TTC549 (cell line): ENCODE data around the gene HLA-DPA1.

Experiments used
- FAIRE-seq: peaks from 2 replicates; lab custom pipeline; 2012; peaks lifted over from hg19 to GRCh38; lab: Jason Lieb, UNC

HLA-DPA1 gene

DNA sequence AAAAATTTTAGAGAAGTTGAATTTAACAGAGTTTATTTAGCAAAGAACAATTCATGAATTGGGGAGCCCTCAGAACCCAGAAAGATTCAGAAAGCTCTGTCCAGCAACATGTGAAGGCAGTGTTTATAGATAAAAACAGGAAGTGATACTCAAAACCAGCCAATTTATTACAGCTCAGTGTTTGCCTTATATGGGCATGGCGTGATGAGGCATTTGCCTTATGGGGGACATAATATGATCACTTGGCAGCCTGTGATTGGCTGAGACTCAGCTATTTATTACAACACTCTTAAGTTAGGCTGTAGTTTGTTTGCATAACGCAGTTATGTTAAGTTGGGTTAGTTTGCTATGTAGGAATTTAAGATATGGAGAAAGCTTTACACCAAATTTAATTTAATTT is 11.5 kb downstream of the HLA-DPA1 start:
- FAIRE-seq = no peak

DNA sequence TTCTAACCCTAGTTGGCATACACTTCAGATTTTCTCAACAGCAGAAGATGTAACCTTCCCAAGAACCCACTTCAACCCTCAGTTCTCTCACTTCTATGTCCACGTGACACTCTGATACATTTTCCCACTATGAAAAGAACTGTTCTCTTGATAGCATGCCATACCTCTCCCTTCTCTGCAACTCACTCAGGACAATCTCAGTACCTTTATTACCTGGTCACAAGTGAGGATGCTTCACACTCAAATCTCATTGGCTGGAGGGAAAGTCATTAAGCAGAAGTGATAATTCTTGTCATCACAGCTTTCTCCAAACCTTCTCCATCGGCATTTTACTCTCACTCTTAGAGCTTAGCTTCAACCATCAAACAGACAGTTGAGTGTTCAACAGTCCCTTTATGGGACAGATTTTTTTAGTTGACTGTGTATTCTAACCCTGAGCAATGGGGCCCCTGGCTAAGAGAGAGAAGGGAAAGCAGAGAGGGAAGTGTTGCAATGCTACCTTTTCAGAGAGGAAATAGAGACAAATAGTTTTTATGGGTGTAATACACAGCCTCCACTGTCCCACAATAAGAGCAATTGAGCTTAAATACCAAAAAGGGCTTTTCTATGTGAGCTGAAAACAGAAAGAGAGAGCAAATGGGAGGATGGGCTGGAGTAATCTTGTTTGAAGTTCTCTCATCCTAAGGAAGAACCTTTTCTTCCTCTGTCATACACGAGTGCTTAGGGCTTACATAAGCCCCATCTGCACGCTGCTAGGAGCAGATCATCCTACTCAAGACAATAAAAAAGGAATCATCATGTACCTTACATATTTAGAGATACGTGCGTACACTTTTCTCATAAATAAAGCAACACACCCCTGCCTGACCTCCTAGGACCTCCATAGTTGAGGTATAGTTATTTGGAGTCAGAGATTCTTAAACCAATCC is 16.0 kb downstream of the HLA-DPA1 start:
- no peak for FAIRE-seq

DNA sequence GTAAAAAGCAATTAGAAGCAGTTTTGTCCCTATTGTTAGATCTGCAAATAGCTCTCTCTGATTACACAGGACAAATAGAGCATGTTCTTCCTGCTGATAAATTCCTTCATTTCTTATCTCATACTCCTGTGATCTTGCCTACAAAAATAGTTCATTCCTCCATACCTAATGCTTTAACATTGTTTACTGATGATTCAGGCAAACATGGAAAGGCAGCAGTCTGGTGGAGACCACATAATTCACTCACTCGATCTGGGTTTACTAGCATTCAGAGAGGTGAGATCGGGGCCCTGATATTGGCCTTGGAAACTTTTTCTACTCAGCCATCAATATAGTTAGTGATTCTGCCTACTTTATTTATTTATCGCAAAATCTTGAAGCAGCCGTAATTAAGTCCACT is 20.2 kb downstream of the HLA-DPA1 start:
- no peak for FAIRE-seq

DNA sequence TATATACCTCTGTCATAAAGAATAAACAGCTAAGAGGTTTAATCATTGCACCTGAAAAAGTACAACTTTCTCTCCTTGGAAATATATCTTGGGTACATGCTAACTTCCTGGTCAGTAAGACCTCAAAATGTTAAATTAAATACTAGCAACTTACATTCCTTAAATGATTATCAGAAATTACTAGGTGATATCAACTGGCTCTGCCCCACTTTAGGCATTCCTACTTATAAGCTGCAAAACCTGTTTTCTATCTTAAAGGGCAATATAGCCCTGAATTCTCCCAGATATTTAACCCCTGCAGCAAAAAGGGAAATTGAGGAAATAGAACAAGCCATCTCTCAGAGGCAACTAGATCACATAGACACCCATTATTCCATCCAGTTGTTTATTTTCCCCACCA is 20.8 kb downstream of the HLA-DPA1 start:
- no peak for FAIRE-seq

DNA sequence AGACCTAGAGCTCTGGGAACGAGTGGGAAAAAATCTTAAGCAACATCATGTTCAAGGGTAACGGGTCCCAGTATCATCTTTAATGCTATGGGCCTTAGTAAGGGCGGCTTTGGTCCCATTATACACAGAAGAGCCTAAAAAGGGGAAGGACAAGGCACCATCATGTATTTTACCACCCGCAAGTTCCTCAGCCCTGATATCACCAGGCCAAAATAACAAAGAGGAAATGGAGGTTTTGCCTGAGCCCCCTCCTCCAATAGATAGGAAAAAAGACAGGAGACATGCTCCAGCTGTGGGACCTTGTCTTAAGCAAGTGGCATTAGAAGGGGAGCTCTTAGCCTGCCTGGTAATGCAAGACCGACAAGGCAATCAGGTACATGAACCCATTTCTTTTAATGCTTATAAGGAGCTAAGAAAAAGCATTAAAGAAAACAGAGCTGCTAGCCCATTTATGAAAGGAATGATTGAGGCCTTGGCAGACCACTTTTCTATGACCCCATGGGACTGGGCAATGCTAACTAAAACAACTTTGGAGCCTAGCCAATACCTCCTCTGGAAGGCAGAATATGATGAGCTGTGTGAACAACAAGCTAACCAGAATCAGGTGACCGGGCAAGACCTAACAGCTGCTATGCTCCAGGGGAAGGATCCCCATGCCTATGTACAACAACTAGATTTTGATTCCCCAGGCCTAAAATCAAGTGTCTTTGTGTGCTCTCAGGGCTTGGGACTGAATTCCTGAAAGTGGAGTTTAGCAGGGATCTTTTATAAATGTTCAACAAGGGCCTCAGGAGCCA is 23.2 kb downstream of the HLA-DPA1 start:
- FAIRE-seq = no peak

DNA sequence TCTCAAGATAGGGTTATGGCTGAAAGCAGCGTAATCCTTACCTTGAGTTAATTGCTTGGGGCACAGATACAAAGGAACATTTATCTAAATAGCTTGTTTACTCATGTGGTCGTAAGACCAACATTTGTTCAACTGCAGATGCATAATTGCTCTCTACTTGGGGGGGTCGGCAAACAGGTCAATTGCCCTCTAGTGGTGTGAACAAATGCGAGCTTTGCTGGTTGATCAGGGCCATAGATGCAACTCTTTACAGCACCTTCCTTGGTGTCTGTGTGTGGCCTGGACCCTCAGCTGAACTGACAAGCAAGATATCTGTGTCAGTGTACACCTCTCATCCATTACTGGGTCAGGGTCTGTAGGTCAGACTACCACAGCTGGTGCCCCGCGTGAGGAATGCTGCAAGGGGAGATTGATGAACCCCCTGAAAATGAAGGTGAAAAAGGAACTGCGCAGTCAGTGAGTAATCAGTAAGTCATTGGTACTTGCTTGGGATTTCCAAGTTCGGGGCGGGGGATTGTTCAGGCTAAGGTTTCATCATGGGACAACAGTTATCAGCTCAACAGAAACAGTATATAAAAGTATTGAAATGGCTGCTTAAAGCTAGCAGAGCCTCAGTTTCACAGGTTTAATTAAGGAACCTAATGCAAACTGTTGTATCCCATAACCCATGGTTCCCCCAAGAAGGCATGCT is 24.0 kb downstream of the HLA-DPA1 start:
- no peak for FAIRE-seq

DNA sequence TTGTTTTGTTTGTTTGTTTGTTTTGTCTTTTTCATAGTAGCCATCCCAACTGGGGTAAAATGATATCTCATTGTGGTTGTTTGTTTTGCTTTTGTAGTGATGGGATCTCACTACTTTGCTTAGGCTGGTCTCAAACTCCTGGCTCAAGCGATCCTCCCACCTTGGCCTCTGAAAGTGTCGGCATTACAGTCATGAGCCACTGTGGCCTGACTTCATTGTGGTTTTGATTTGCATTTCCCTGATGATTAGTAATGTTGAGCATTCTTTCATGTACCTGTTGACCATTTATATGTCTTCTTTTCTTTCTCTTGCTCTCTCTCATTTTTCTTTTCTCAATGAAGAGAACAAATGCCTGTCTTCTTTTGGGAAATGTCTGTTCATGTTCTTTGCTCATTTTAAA is 33.3 kb downstream of the HLA-DPA1 start:
- no peak for FAIRE-seq

DNA sequence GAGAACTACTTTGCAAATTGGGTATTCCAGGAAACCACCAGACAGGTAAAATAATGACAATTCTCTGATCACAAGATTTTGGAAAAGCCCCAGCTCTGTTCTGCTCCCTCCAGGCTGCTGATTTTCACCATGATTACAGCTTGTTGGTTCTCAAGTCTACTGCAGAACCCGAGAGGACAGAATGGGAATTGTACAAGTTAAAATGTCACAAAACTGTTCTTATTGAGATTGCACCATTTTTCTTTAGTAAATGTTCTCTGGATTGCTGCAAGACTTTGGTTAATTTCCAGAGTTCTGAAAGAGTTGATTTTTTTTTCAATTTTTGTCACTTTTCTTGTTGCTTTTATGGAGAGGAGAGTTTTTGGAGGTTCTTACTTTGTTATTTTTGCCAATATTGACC is 36.9 kb downstream of the HLA-DPA1 start:
- FAIRE-seq = no peak

DNA sequence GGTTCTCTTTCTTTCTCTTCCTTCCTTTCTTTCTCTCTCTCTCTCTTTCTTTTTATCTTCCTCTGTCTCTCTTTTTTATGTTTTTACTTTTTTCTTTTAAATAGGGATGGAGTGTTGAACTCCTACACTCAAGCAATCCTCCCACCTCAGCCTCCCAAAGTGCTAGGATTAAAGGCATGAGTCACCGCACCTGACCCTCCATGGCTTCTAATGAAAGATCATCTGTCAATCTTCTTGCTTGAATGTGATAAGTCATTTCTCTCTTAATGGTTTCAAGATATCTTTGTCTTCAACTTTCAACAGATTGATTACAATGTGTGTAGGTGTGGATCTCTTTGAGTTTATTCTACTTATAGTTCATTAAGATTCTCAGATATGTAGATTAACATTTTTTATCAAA is 38.9 kb downstream of the HLA-DPA1 start:
- no peak for FAIRE-seq

DNA sequence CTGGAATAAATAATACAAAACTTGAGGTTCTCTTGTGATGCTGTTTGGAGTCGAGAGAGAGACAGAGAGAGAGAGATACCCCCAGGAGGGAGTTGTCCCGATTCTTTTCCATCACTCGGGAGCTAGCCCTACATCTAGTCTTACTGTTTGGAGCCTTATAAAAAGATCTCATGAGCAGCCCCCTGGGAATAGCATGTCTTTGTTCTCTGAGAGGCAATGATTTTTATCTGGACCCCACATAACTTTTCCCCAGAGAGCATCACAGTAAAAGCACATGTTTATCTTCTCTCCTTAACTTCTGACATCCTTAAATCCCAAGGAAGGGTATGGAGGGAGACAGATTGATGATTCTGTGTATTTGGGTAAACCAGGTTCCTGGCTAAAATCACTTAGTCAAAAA is 43.2 kb downstream of the HLA-DPA1 start:
- FAIRE-seq = no peak

DNA sequence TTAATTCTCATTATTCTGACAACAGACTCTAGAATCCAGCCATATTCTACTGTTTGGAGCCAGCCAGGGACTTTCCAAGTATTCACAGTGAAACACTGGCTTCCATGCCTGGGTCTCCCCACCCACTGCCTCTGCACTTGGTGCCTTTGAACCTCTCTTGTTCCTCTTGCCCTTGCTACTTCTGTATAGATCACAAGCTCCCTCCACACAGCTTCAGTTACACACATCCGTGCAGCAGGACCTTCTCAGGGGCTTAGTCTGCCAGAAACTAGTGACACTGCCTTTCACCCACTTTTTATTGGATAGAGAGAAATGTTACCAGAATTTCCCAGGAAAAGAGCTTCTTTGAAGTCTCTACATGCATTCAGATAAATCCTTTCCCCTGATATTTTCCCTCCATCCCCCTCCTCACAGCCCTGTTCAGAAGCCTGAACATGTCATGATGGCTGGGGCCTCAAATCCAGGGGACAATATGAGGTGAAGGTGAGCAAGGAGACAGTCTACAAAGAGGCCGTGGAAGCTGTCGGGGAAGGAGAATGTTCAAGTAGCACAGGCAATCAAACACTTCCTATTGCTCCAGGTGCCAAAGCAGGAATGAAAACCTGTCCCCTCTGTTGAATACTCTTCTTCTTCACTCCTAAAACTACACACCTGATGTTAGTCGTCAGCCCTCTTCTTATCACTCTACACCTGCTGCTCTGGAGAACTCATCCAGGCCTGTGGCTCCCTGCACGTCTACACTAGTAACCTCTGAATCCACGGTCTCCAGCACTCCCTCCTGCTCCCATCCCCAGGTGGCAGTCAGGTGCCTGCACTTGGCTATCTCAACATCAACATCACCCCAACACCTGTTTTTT is 43.9 kb downstream of the HLA-DPA1 start:
- FAIRE-seq = no peak

DNA sequence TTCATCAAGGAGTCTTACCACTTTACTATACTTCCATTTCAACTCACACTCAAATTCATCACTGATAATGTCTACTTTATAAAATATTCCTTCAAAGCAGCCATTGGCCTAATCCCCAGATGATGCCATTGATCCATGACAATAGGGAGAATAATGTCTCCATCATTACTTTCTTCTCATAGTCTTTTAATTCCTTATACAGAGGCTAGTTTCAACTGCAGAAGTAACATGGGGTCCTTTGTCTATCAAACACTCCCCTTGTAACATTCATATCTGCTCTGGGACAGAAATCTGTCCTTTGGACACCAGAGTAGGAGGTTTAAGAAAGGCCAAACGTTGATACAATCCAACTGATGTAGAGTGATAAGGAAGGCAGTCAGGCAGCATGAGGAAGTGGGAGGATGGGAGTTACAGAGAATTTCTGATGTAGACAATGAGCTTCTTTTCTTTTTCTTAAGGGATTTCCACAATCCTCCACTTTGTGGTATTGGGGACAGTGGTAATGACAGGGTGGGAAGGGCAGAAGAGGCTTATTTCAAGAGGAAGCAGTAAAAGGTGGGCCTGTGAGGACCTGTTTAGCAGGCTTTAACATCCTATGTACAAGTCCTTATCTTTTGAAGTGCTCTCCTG is 45.1 kb downstream of the HLA-DPA1 start:
- FAIRE-seq = no peak

DNA sequence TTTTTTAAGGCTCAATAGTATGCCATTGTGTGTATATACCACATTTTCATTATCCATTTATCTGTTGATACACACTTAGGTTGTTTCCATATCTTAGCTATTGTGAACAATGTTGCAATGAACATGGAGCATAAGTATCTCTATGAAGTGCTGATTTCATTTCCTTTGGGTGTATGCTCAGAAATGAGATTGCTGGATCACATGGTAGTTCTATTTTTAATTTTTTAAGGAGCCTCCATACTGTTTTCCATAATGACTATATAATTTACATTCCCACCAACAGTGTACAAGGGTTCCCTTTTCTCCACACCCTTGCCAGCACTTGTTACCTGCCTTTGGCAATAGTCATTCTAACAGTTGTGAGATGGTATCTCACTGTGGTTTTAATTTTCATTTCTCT is 48.9 kb downstream of the HLA-DPA1 start:
- no peak for FAIRE-seq

DNA sequence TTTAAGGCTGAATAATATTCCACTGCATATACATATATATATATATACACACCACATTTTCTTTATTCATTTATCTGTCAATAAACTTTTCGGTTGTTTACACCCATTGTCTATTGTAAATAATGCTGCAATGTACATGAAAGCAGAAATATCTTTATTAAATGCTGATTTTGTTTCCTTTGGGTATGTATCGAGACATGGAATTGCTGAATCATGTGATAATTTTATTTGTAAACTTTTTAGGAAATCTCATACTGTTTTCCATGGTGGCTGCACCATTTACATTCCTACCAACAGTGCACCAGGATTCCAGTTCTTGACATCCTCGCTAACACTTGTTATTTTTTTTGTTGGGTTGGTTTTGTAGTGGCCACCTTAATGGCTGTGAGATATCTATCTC is 49.9 kb downstream of the HLA-DPA1 start:
- FAIRE-seq = no peak

DNA sequence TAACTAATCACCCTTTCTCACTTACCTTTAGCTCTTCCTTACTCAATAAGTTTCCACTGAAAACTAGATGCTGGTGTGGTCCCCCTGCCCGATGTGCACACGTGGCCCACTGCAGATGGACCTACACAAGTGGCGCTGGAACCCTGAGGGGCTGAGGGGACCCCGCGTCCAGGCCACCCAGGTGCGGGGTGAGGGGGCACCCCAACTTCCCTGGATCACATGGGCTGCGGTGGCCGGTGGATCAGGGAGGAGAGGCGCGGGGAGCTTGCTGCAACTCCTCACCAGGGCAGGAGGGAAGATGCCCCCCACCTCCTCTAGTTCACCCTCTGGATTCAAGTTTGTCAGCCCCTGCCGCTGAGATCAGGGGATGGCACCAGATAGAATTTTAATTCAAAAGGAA is 51.5 kb downstream of the HLA-DPA1 start:
- no peak for FAIRE-seq

DNA sequence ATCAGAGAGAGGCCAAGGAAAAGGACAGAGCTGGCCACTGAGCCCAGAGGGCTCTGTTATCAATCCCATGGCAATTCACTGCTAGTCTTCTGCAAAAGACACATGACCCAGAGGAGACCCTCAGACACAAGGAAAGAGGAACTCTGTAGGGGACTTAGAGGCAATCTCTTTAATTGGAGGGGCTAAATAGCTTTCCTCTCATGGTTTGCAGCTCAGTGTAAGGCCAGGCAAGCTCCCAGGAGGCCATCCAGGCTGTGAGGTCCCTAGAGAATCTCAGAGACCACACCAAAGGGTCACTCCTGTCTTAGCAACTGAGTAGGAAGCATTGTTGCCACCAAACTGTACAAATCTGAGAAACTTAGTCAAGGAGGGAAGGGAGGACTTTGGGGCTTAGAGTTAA is 54.1 kb downstream of the HLA-DPA1 start:
- FAIRE-seq = no peak

DNA sequence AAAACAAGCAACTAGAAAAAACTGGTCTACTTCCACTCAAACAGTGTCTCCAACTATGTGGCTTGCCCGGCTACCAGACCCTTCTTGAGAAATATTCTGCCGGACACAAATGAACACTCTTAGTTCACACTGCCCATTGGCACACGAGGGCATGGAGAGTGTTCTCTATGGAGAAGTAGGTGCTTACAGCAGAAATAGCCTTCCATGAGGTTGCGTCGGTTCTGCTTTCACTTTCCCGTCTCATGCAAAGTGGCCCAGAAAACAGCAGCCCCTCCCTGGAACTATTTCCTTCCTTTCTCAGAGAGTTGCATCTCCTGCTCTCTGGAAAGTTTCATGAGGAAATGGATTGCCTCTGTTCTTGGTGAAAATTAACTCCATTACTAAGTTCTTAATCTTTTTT is 54.5 kb downstream of the HLA-DPA1 start:
- no peak for FAIRE-seq

DNA sequence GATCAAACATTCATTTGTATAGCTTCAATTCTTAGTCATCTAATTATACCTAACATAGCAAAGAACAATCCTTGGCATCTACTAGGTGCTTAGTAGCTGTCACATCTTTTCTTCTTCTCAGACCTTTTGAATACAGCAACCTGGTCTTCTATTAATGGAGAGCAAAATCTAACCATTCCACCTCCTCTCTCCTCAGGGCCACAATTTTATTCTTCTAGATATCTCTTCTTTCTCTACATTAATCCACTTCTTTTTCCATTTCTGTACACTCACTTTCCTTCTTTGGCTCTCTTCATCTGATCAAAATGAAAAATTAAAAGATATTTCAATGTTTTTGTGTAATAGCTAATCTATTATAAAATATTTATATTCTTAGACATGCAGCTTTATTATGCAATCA is 55.0 kb downstream of the HLA-DPA1 start:
- FAIRE-seq = no peak

DNA sequence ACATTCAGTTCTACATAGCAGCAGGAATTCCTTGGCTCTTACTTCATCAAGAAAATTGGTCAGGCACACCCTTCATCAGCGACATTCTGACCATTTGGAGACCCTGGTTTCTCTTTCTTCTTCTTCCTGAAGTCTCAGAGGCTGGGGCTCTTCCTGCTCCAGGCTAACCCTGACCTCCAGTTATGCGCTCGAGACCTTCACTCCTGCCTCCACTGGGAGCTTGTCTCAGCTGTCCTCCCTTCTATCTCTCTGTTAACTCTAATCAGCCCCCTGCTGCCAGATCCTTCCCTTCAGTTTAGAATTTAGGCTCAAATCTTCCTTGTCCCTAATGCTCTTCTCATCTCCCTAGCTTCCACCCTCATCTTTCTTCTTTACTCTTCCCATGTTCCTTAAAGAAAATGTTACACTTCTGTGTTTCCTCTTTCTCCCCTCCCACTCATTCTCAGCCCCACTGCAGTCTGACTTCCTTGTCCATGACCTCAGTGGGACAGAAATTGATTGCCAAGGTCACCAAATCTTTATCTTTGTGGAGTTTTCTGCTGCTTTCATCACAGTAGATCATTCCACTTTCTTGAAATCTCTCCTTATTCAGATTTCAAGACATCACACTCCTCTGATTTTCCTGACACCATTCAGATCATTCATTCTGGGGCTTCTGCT is 55.6 kb downstream of the HLA-DPA1 start:
- no peak for FAIRE-seq

DNA sequence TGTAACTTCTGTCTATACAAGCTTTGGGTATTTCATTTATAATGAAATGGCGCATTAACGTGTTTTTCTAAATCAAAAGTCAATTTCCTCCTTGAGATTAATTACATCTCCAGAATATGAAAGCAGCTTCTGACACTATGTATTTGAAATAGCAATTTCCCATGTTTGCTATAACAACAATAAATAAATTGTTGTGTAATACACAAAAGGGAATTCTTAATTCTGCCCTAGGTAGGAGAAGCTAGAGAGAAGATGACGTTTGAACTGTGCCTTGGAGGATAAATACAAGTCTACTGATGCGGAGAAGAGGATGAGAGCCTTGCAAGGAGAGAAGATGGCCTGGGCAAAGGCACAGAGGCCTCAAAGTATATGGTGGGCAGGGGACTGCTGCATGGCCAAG is 56.4 kb downstream of the HLA-DPA1 start:
- no peak for FAIRE-seq

DNA sequence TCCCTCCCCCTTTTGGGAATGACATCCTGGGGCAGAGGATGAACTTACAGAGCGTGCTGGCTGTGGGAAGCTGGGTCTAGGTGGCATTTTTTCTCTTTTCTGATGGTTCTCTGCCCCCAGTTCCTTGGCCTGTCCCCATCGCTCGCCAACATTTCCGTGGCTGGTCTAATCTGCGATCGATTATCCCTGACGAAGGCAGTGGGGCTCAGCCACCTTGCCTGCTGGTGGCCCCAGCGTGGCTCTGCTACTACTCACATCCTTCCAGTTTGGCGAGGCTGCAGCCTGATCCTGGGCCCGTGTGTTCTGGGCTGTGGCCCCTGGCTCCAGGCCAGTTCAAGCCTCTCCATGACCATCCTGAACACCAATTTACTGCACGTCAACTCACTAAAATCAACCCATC is 57.7 kb downstream of the HLA-DPA1 start:
- FAIRE-seq = no peak
